H9 (cell line): ENCODE results near the gene SLC4A3. TPM values are rescaled to one million over a fixed set of nuclear protein-coding genes. Genes with fewer than 3 reads are reported as not detected.

Experiments
- DNase-seq: peaks from one replicate; pipeline ENCODE4 v3.0.0-alpha.2; 2017
- H2AFZ ChIP-seq: one replicate; pipeline ENCODE4 v1.6.1; 2013; ENCODE audit warnings: mild to moderate bottlenecking, low read length, control low read depth, moderate library complexity
- H2AK5ac ChIP-seq: 2 replicates; pipeline ENCODE4 v1.6.1; 2013; ENCODE audit warnings: low read length, control low read depth, mixed read lengths; ENCODE audit not compliant: insufficient read length
- H2BK120ac ChIP-seq: one replicate; pipeline ENCODE4 v1.6.1; 2013; ENCODE audit warnings: low read depth, mild to moderate bottlenecking, low read length, control low read depth, inconsistent platforms; ENCODE audit not compliant: poor library complexity, severe bottlenecking
- H2BK12ac ChIP-seq: 2 replicates; pipeline ENCODE4 v1.6.1; 2013; ENCODE audit warnings: low read length, control low read depth, mixed read lengths, low read depth; ENCODE audit not compliant: insufficient read length
- H2BK15ac ChIP-seq: 2 replicates; pipeline ENCODE4 v1.6.1; 2013; ENCODE audit warnings: low read depth, low read length, control low read depth
- H2BK20ac ChIP-seq: one replicate; pipeline ENCODE4 v1.6.1; 2013; ENCODE audit warnings: low read depth, mild to moderate bottlenecking, low read length, control low read depth, inconsistent platforms; ENCODE audit not compliant: poor library complexity, severe bottlenecking
- H2BK5ac ChIP-seq: 2 replicates; pipeline ENCODE4 v1.6.1; 2013; ENCODE audit warnings: low read length, control low read depth, mixed read lengths; ENCODE audit not compliant: insufficient read length
- H3K14ac ChIP-seq: 2 replicates; pipeline ENCODE4 v1.6.1; 2013; ENCODE audit warnings: low read length, control low read depth; ENCODE audit not compliant: insufficient read depth
- H3K18ac ChIP-seq: 2 replicates; pipeline ENCODE4 v1.6.1; 2013; ENCODE audit warnings: low read depth, mild to moderate bottlenecking, mixed read lengths, low read length, control low read depth; ENCODE audit not compliant: insufficient read length
- H3K23ac ChIP-seq: 2 replicates; pipeline ENCODE4 v1.6.1; 2013; ENCODE audit warnings: low read length, control low read depth, mixed read lengths, low read depth; ENCODE audit not compliant: insufficient read length
- H3K23me2 ChIP-seq: 2 replicates; pipeline ENCODE4 v1.6.1; 2013; ENCODE audit warnings: low read depth, mild to moderate bottlenecking, mixed read lengths, low read length, control low read depth; ENCODE audit not compliant: insufficient read length, poor library complexity, severe bottlenecking
- H3K27ac ChIP-seq: 2 replicates; pipeline ENCODE4 v1.5.1; 2013; ENCODE audit warnings: low read length, control low read depth, mixed read lengths, low read depth; ENCODE audit not compliant: insufficient read length
- H3K27me3 ChIP-seq: 2 replicates; pipeline ENCODE4 v1.6.1; 2013; ENCODE audit warnings: low read length, control low read depth, inconsistent platforms; ENCODE audit not compliant: insufficient read depth
- H3K4ac ChIP-seq: 2 replicates; pipeline ENCODE4 v1.6.1; 2013; ENCODE audit warnings: low read depth, mild to moderate bottlenecking, control low read depth, inconsistent platforms, low read length, moderate library complexity
- H3K4me1 ChIP-seq: 2 replicates; pipeline ENCODE4 v1.6.1; 2013; ENCODE audit warnings: low read length, control low read depth, inconsistent platforms; ENCODE audit not compliant: insufficient read depth
- H3K4me2 ChIP-seq: 2 replicates; pipeline ENCODE4 v1.6.1; 2013; ENCODE audit warnings: low read length, control low read depth, mixed read lengths; ENCODE audit not compliant: insufficient read length, insufficient read depth
- H3K56ac ChIP-seq: 2 replicates; pipeline ENCODE4 v1.6.1; 2013; ENCODE audit warnings: low read depth, mild to moderate bottlenecking, mixed read lengths, low read length, control low read depth; ENCODE audit not compliant: insufficient read length
- H3K79me1 ChIP-seq: 2 replicates; pipeline ENCODE4 v1.6.1; 2013; ENCODE audit warnings: low read depth, mild to moderate bottlenecking, moderate library complexity, low read length, control low read depth, inconsistent platforms; ENCODE audit not compliant: insufficient read depth, poor library complexity, severe bottlenecking
- H3K79me2 ChIP-seq: 2 replicates; pipeline ENCODE4 v1.6.1; 2013; ENCODE audit warnings: low read length, control low read depth, inconsistent platforms; ENCODE audit not compliant: insufficient read depth
- H3K9ac ChIP-seq: 2 replicates; pipeline ENCODE4 v1.6.1; 2013; ENCODE audit warnings: low read length, control low read depth, mixed read lengths; ENCODE audit not compliant: insufficient read length; ENCODE audit errors: extremely low read depth
- H3K9me3 ChIP-seq: one replicate; pipeline ENCODE4 v1.6.1; 2013; ENCODE audit warnings: low read depth, low read length, inconsistent platforms; ENCODE audit not compliant: control insufficient read depth
- H3T11ph ChIP-seq: one replicate; pipeline ENCODE4 v1.6.1; 2013; ENCODE audit warnings: mild to moderate bottlenecking, low read length, control low read depth, inconsistent platforms
- H4K20me1 ChIP-seq: one replicate; pipeline ENCODE4 v1.6.1; 2013; ENCODE audit not compliant: control insufficient read depth, insufficient read length, insufficient read depth
- H4K5ac ChIP-seq: 2 replicates; pipeline ENCODE4 v1.6.1; 2013; ENCODE audit warnings: low read depth, mild to moderate bottlenecking, mixed read lengths, low read length, control low read depth; ENCODE audit not compliant: insufficient read length
- H4K8ac ChIP-seq: replicated peaks from 2 replicates; pipeline ENCODE4 v1.6.1; 2013; ENCODE audit warnings: low read length, control low read depth, mixed read lengths, low read depth; ENCODE audit not compliant: insufficient read length
- H4K91ac ChIP-seq: 2 replicates; pipeline ENCODE4 v1.6.1; 2013; ENCODE audit warnings: low read depth, mild to moderate bottlenecking, moderate library complexity, mixed read lengths, low read length, control low read depth; ENCODE audit not compliant: insufficient read length
- H3K27ac Mint-ChIP-seq, 3 experiments: 2 replicates in 2 of 3; 3 replicates in 1 of 3; pipeline ENCODE4 v1.8.0; 2020 to 2021; ENCODE audit warnings: mixed read lengths in 3 of 3, mild to moderate bottlenecking in 1 of 3, moderate library complexity in 1 of 3
- H3K27me3 Mint-ChIP-seq: 2 replicates; pipeline ENCODE4 v1.8.0; 2021; ENCODE audit warnings: low read depth, mild to moderate bottlenecking, moderate library complexity, mixed read lengths
- H3K36me3 Mint-ChIP-seq, 3 experiments: 2 replicates in 2 of 3; 3 replicates in 1 of 3; pipeline ENCODE4 v1.8.0; 2020 to 2021; ENCODE audit warnings: low read depth in 3 of 3, mixed read lengths in 3 of 3; ENCODE audit not compliant: insufficient read depth in 1 of 3
- H3K4me1 Mint-ChIP-seq, 2 experiments: 2 replicates each; pipeline ENCODE4 v1.8.0; 2020; ENCODE audit warnings: mixed read lengths in 2 of 2
- H3K4me3 Mint-ChIP-seq, 2 experiments: 2 replicates in 1 of 2; 3 replicates in 1 of 2; pipeline ENCODE4 v1.8.0; 2020 to 2021; ENCODE audit warnings: mild to moderate bottlenecking in 2 of 2, mixed read lengths in 2 of 2, moderate library complexity in 1 of 2
- H3K9me3 Mint-ChIP-seq, 2 experiments: 2 replicates in 1 of 2; 3 replicates in 1 of 2; pipeline ENCODE4 v1.8.0; 2020; ENCODE audit warnings: mild to moderate bottlenecking in 2 of 2, mixed read lengths in 2 of 2, moderate library complexity in 1 of 2
- WGBS: extraction: QIAGEN DNeasy Blood & Tissue Kit; methylation state at CpG from one replicate; pipeline ENCODE4 v1.1.7; 2013; ENCODE audit warnings: missing lambda C conversion rate, low lambda C conversion rate, mixed read lengths; ENCODE audit not compliant: insufficient read length; ENCODE audit errors: extremely low coverage; 5-methylcytosine and 5-hydroxymethylcytosine counted together
- total RNA-seq: library from RNA; stranded (reverse); gene quantifications from 2 replicates; pipeline ENCODE4 v1.2.1, GENCODE V29; 2021
- TF ChIP-seq, protein P1 (sequence below): fragments of 200-600 bp; sonication (generic); conservative IDR thresholded peaks from 3 replicates; pipeline ENCODE4 v1.8.0; 2021; ENCODE audit warnings: antibody characterized with exemption, mild to moderate bottlenecking

Gene SLC4A3
- total RNA-seq, 1 experiment from 2014 or later = 11.1 TPM

DNA sequence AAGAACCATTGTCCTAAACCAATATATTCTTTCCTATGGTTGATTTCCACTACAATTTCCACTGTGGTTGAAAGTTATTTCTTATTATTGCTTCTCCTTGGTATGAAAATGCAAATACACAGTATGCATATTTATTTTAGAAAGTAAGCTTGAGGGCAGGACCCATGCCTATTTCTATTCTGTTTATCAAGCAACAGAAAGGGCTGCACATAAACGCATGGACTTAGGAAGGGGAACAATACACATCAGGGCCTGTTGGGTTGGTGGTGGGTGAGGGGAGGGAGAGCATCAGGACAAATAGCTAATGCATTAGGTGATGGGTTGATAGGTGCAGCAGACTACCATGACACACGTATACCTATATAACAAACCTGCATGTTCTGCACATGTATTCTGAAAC is 20.7 kb downstream of the SLC4A3 start:
- Histone ChIP-seq H2BK15ac (no peak overlapping the region), H2BK120ac (no peak overlapping the region), H3K4ac (no peak overlapping the region), H3K23me2 (no peaks in the 10 kb centered on the region), H2BK5ac (no peak overlapping the region), H3K4me1 (no peaks in the 10 kb centered on the region; the same call in 1 of the 2 replicates), H3K18ac (no peak overlapping the region), H3K9me3 (no peaks in the 10 kb centered on the region), H3K4me2 (no peak overlapping the region), H4K5ac (no peak overlapping the region), H4K8ac (no peak overlapping the region), H2AFZ (no peak overlapping the region), H3T11ph (no peak overlapping the region), H2BK12ac (no peak overlapping the region), H3K9ac (no peak overlapping the region), H3K27ac (no peak overlapping the region), H3K56ac (no peak overlapping the region), H3K79me1 (no peaks in the 10 kb centered on the region), H2BK20ac (no peak overlapping the region), H2AK5ac (no peak overlapping the region), H3K79me2 (no peaks in the 10 kb centered on the region), H4K20me1 (no peaks in the 10 kb centered on the region), H4K91ac (no peak overlapping the region), H3K14ac (no peak overlapping the region), H3K23ac (no peak overlapping the region), H3K27me3 (no peaks in the 10 kb centered on the region; the same call in 1 of the 2 replicates)
- Mint-ChIP-seq H3K9me3 (no peaks in the 10 kb centered on the region), H3K36me3 (no peaks in the 10 kb centered on the region), H3K27me3 (peaks cover 8% of the 10 kb centered on the region), H3K27ac (no peak overlapping the region), H3K4me3 (no peak overlapping the region), H3K4me1 (peaks cover 21 to 22% of the 10 kb centered on the region in 2 experiments)
- DNase-seq = no peak
- TF ChIP-seq, protein P1, sequence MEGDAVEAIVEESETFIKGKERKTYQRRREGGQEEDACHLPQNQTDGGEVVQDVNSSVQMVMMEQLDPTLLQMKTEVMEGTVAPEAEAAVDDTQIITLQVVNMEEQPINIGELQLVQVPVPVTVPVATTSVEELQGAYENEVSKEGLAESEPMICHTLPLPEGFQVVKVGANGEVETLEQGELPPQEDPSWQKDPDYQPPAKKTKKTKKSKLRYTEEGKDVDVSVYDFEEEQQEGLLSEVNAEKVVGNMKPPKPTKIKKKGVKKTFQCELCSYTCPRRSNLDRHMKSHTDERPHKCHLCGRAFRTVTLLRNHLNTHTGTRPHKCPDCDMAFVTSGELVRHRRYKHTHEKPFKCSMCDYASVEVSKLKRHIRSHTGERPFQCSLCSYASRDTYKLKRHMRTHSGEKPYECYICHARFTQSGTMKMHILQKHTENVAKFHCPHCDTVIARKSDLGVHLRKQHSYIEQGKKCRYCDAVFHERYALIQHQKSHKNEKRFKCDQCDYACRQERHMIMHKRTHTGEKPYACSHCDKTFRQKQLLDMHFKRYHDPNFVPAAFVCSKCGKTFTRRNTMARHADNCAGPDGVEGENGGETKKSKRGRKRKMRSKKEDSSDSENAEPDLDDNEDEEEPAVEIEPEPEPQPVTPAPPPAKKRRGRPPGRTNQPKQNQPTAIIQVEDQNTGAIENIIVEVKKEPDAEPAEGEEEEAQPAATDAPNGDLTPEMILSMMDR = no peak
- WGBS = no CpG with 5 or more reads among the region's 2 CpGs
